Neuronal stem cell (in vitro differentiated cells): ENCODE results near the gene EIF3D.
A peak's percentile ranks its signal among the peaks of the same experiment; 100 is the strongest.
"Not testable (repeated sequence)": the region's sequence is repeated elsewhere in the genome, so short reads cannot be mapped to it uniquely, and the experiment has no call there.

Experiments
- DNase-seq: peaks from one replicate; pipeline ENCODE4 v3.0.0-alpha.2; 2013; ENCODE audit warnings: low spot score
- H2AFZ ChIP-seq: one replicate; pipeline ENCODE4 v1.6.1; 2013; ENCODE audit warnings: mild to moderate bottlenecking, low read length, inconsistent platforms
- H2AK5ac ChIP-seq: 2 replicates; pipeline ENCODE4 v1.6.1; 2013; ENCODE audit warnings: low read depth, mild to moderate bottlenecking, inconsistent platforms, low read length, moderate library complexity, mixed read lengths
- H2BK120ac ChIP-seq: 2 replicates; pipeline ENCODE4 v1.6.1; 2013; ENCODE audit warnings: low read depth, mild to moderate bottlenecking, inconsistent platforms, low read length, moderate library complexity, mixed read lengths
- H2BK12ac ChIP-seq: one replicate; pipeline ENCODE4 v1.6.1; 2013; ENCODE audit warnings: low read length, inconsistent platforms
- H2BK15ac ChIP-seq: 2 replicates; pipeline ENCODE4 v1.6.1; 2013; ENCODE audit warnings: mild to moderate bottlenecking, low read length, inconsistent platforms, mixed read lengths
- H2BK5ac ChIP-seq: one replicate; pipeline ENCODE4 v1.6.1; 2013; ENCODE audit warnings: inconsistent platforms, mild to moderate bottlenecking, low read length, moderate library complexity
- H3K14ac ChIP-seq: one replicate; pipeline ENCODE4 v1.6.1; 2013; ENCODE audit warnings: low read length, inconsistent platforms
- H3K18ac ChIP-seq: 2 replicates; pipeline ENCODE4 v1.6.1; 2013; ENCODE audit warnings: low read length, inconsistent platforms
- H3K23ac ChIP-seq: 2 replicates; pipeline ENCODE4 v1.6.1; 2013; ENCODE audit warnings: low read depth, mild to moderate bottlenecking, mixed read lengths, low read length, inconsistent platforms; ENCODE audit not compliant: poor library complexity
- H3K27ac ChIP-seq: replicated peaks from 3 replicates; pipeline ENCODE4 v1.5.1; 2013; ENCODE audit warnings: low read length, inconsistent platforms
- H3K27me3 ChIP-seq, 3 experiments: 2 replicates each; pipeline ENCODE4 v1.6.1; 2013; ENCODE audit warnings: low read length in 3 of 3, mild to moderate bottlenecking in 2 of 3, inconsistent platforms in 1 of 3, low read depth in 1 of 3, mixed read lengths in 1 of 3, moderate library complexity in 1 of 3; ENCODE audit not compliant: control insufficient read depth in 3 of 3, insufficient read depth in 3 of 3
- H3K36me3 ChIP-seq, 2 donors: replicated peaks in 1 of 2; 2 replicates each; pipeline ENCODE4 v1.6.1; 2013; ENCODE audit warnings: low read length in 2 of 2; ENCODE audit not compliant: control insufficient read depth in 2 of 2, insufficient read depth in 2 of 2
- H3K4ac ChIP-seq: 2 replicates; pipeline ENCODE4 v1.6.1; 2013; ENCODE audit warnings: inconsistent platforms, mild to moderate bottlenecking, low read length, moderate library complexity
- H3K4me1 ChIP-seq, 2 donors: 1 replicate in 1 of 2; 2 replicates in 1 of 2; pipeline ENCODE4 v1.6.1; 2013; ENCODE audit warnings: low read length in 2 of 2, low read depth in 1 of 2; ENCODE audit not compliant: control insufficient read depth in 2 of 2, insufficient read depth in 1 of 2
- H3K4me2 ChIP-seq: one replicate; pipeline ENCODE4 v1.6.1; 2013; ENCODE audit warnings: mild to moderate bottlenecking, low read length, inconsistent platforms; ENCODE audit not compliant: insufficient read depth, poor library complexity, severe bottlenecking
- H3K4me3 ChIP-seq, 2 donors: 2 replicates each; pipeline ENCODE4 v1.5.1; 2013; ENCODE audit warnings: low read length in 2 of 2, mild to moderate bottlenecking in 2 of 2, inconsistent platforms in 1 of 2, moderate library complexity in 1 of 2
- H3K79me1 ChIP-seq: one replicate; pipeline ENCODE4 v1.6.1; 2013; ENCODE audit warnings: low read depth, mild to moderate bottlenecking, inconsistent platforms, low read length, moderate library complexity
- H3K9ac ChIP-seq: one replicate; pipeline ENCODE4 v1.6.1; 2013; ENCODE audit warnings: mild to moderate bottlenecking, low read depth, low read length, inconsistent platforms; ENCODE audit not compliant: poor library complexity
- H3K9me3 ChIP-seq, 2 donors: replicated peaks in 1 of 2; 2 replicates each; pipeline versions ENCODE3 to v1.6.1; 2013; ENCODE audit warnings: low read length in 2 of 2, mild to moderate bottlenecking in 2 of 2, inconsistent platforms in 1 of 2, low read depth in 1 of 2, mixed read lengths in 1 of 2, moderate library complexity in 1 of 2; ENCODE audit not compliant: control insufficient read depth in 2 of 2, insufficient read depth in 1 of 2
- H4K8ac ChIP-seq: one replicate; pipeline ENCODE4 v1.6.1; 2013; ENCODE audit warnings: low read depth, mild to moderate bottlenecking, inconsistent platforms, low read length, moderate library complexity
- H4K91ac ChIP-seq: one replicate; pipeline ENCODE4 v1.6.1; 2013; ENCODE audit warnings: low read length, low read depth, mild to moderate bottlenecking, inconsistent platforms; ENCODE audit not compliant: poor library complexity
- WGBS, 2 donors: extraction: QIAGEN DNeasy Blood & Tissue Kit; methylation state at CpG; one replicate each; pipeline ENCODE4 v1.1.7; 2013; ENCODE audit warnings: missing lambda C conversion rate in 2 of 2, mixed read lengths in 1 of 2; ENCODE audit not compliant: insufficient read length in 2 of 2, insufficient replicate concordance in 1 of 2; ENCODE audit errors: extremely low coverage in 2 of 2; 5-methylcytosine and 5-hydroxymethylcytosine counted together

The EIF3D gene

GRCh38 chr22:36538529-36538928 is 9.6 kb upstream of the EIF3D start:
- no peaks in the 10 kb centered on the region for H3K27me3 ChIP-seq
- no peak overlapping the region for H3K23ac ChIP-seq
- H2AK5ac ChIP-seq = no peak overlapping the region
- H3K4ac ChIP-seq = no peak overlapping the region
- no peak overlapping the region for H4K91ac ChIP-seq
- H4K8ac ChIP-seq = no peak overlapping the region
- H2BK5ac ChIP-seq = no peak overlapping the region
- no peak overlapping the region for H2BK12ac ChIP-seq
- peak overlapping the region; percentile 82 for H2AFZ ChIP-seq
- H3K27ac ChIP-seq = no peak overlapping the region
- no peak overlapping the region for H3K4me3 ChIP-seq
- H3K9me3 ChIP-seq = peaks cover 0 to 4% of the 10 kb centered on the region in 2 donors
- no peak overlapping the region for H3K9ac ChIP-seq
- H3K36me3 ChIP-seq = no peaks in the 10 kb centered on the region
- H3K4me1 ChIP-seq = peaks cover 0 to 7% of the 10 kb centered on the region in 2 donors
- H3K14ac ChIP-seq = no peak overlapping the region
- no peaks in the 10 kb centered on the region for H3K79me1 ChIP-seq
- DNase-seq = no peak
- H3K18ac ChIP-seq = no peak overlapping the region
- WGBS, 2 donors = no CpG with 5 or more reads among the region's 7 CpGs
- no peak overlapping the region for H2BK15ac ChIP-seq
- H3K4me2 ChIP-seq = no peak overlapping the region
- H2BK120ac ChIP-seq = no peak overlapping the region

GRCh38 chr22:36536717-36537116 is 7.8 kb upstream of the EIF3D start:
- Histone ChIP-seq H3K9me3 (peaks cover 0 to 4% of the 10 kb centered on the region in 2 donors), H3K4me1 (peaks cover 0 to 5% of the 10 kb centered on the region in 2 donors), H3K9ac (no peak overlapping the region), H3K23ac (no peak overlapping the region), H2BK120ac (no peak overlapping the region), H2AK5ac (no peak overlapping the region), H3K14ac (peak overlapping the region; percentile 39), H2BK5ac (no peak overlapping the region), H3K4ac (no peak overlapping the region), H3K4me3 (peak overlapping the region in 1 of 2 donors; percentile 51), H3K27me3 (no peaks in the 10 kb centered on the region), H2BK15ac (no peak overlapping the region), H3K27ac (no peak overlapping the region), H4K8ac (peak overlapping the region; percentile 58), H2BK12ac (no peak overlapping the region), H3K36me3 (no peaks in the 10 kb centered on the region), H2AFZ (peak overlapping the region; percentile 82), H3K18ac (no peak overlapping the region), H4K91ac (no peak overlapping the region), H3K79me1 (no peaks in the 10 kb centered on the region), H3K4me2 (no peak overlapping the region)
- no peak for DNase-seq
- WGBS, 2 donors = no CpG with 5 or more reads among the region's 7 CpGs

GRCh38 chr22:36533320-36533719 is 4.4 kb upstream of the EIF3D start:
- H2BK5ac ChIP-seq, H3K27me3 ChIP-seq, H2BK12ac ChIP-seq, H4K8ac ChIP-seq, H3K36me3 ChIP-seq, H3K23ac ChIP-seq, H3K9me3 ChIP-seq, H3K4ac ChIP-seq, H2BK120ac ChIP-seq, H4K91ac ChIP-seq, H2BK15ac ChIP-seq, H3K18ac ChIP-seq, H2AFZ ChIP-seq, H3K4me1 ChIP-seq, H3K9ac ChIP-seq, H3K79me1 ChIP-seq, H3K4me3 ChIP-seq, DNase-seq, H2AK5ac ChIP-seq, H3K27ac ChIP-seq, H3K14ac ChIP-seq, H3K4me2 ChIP-seq: not testable (repeated sequence)
- WGBS, 2 donors = no CpG with 5 or more reads among the region's 4 CpGs

GRCh38 chr22:36532466-36532865 is 3.5 kb upstream of the EIF3D start:
- Histone ChIP-seq H2AFZ (no peak overlapping the region), H2AK5ac (no peak overlapping the region), H3K4ac (no peak overlapping the region), H3K27me3 (no peaks in the 10 kb centered on the region), H4K91ac (no peak overlapping the region), H3K18ac (no peak overlapping the region), H2BK5ac (no peak overlapping the region), H3K9ac (no peak overlapping the region), H3K14ac (no peak overlapping the region), H3K36me3 (no peaks in the 10 kb centered on the region), H3K23ac (no peak overlapping the region), H3K9me3 (peaks cover 0 to 4% of the 10 kb centered on the region in 2 donors), H3K4me3 (no peak overlapping the region), H4K8ac (no peak overlapping the region), H2BK12ac (no peak overlapping the region), H3K4me2 (no peak overlapping the region), H3K79me1 (no peaks in the 10 kb centered on the region), H2BK15ac (no peak overlapping the region), H3K4me1 (peaks cover 1 to 4% of the 10 kb centered on the region in 2 donors), H3K27ac (no peak overlapping the region), H2BK120ac (no peak overlapping the region)
- no CpG with 5 or more reads among the region's 2 CpGs for WGBS, 2 donors
- DNase-seq = no peak
